Neural progenitor cell (in vitro differentiated cells): ENCODE measurements around the gene APOBEC3H. TPM values are rescaled to one million over a fixed set of nuclear protein-coding genes. Genes with fewer than 3 reads are reported as not detected.

ENCODE experiments used
- DNase-seq: peaks from one replicate; pipeline ENCODE4 v3.0.0-alpha.2; 2016; ENCODE audit warnings: low spot score
- H2AFZ ChIP-seq: fragments of 200-600 bp; sonication (generic); replicated peaks from 2 replicates; pipeline ENCODE4 v1.6.1; 2016; ENCODE audit warnings: antibody characterized with exemption
- H3F3A ChIP-seq: fragments of 200-600 bp; sonication (generic); 2 replicates; pipeline ENCODE4 v1.6.1; 2016; ENCODE audit warnings: antibody characterized with exemption, low read depth
- H3K27ac ChIP-seq: fragments of 200-600 bp; sonication (generic); 2 replicates; pipeline ENCODE4 v1.5.1; 2016; ENCODE audit warnings: mild to moderate bottlenecking
- H3K27me3 ChIP-seq: fragments of 200-600 bp; sonication (generic); 2 replicates; pipeline ENCODE4 v1.6.1; 2016; ENCODE audit warnings: mild to moderate bottlenecking, moderate library complexity
- H3K36me3 ChIP-seq: fragments of 200-600 bp; sonication (generic); 2 replicates; pipeline ENCODE4 v1.5.1; 2016
- H3K4me1 ChIP-seq: fragments of 200-600 bp; sonication (generic); 2 replicates; pipeline ENCODE4 v1.6.1; 2016; ENCODE audit warnings: mixed run types
- H3K4me2 ChIP-seq: fragments of 200-600 bp; sonication (generic); 2 replicates; pipeline ENCODE4 v1.6.1; 2016
- H3K4me3 ChIP-seq: fragments of 200-600 bp; sonication (generic); 2 replicates; pipeline ENCODE4 v1.5.1; 2016
- H3K79me2 ChIP-seq: fragments of 200-600 bp; sonication (generic); 2 replicates; pipeline ENCODE4 v1.6.1; 2016; ENCODE audit warnings: low read depth
- H3K9ac ChIP-seq: fragments of 200-600 bp; sonication (generic); 2 replicates; pipeline ENCODE4 v1.6.1; 2016
- H3K9me3 ChIP-seq: fragments of 200-600 bp; sonication (generic); 2 replicates; pipeline ENCODE4 v1.5.1; 2016; ENCODE audit warnings: low read depth
- H4K20me1 ChIP-seq: fragments of 200-600 bp; sonication (generic); 2 replicates; pipeline ENCODE4 v1.6.1; 2016; ENCODE audit warnings: low read depth
- H3K27ac Mint-ChIP-seq: 3 replicates; pipeline ENCODE4 v1.8.0; 2021; ENCODE audit warnings: mixed read lengths
- H3K27me3 Mint-ChIP-seq: 2 replicates; pipeline ENCODE4 v1.8.0; 2022; ENCODE audit warnings: low read depth, mild to moderate bottlenecking, inconsistent platforms, moderate library complexity, mixed read lengths; ENCODE audit not compliant: insufficient read depth
- H3K36me3 Mint-ChIP-seq: 3 replicates; pipeline ENCODE4 v1.8.0; 2021; ENCODE audit warnings: mixed read lengths
- H3K4me1 Mint-ChIP-seq: 3 replicates; pipeline ENCODE4 v1.8.0; 2021; ENCODE audit warnings: mixed read lengths
- H3K4me3 Mint-ChIP-seq: 3 replicates; pipeline ENCODE4 v1.8.0; 2021; ENCODE audit warnings: mild to moderate bottlenecking, moderate library complexity, mixed read lengths
- H3K9me3 Mint-ChIP-seq: 3 replicates; pipeline ENCODE4 v1.8.0; 2020; ENCODE audit warnings: mixed read lengths
- EZH2 ChIP-seq: fragments of 200-600 bp; sonication (generic); IDR thresholded peaks from 2 replicates; pipeline ENCODE4 v1.6.1; 2017; ENCODE audit warnings: antibody characterized with exemption, mild to moderate bottlenecking, moderate library complexity
- EZH2phosphoT487 ChIP-seq: fragments of 200-600 bp; sonication (generic); IDR thresholded peaks from 2 replicates; pipeline ENCODE4 v1.6.1; 2017; ENCODE audit warnings: antibody characterized with exemption
- total RNA-seq: library from RNA; depleted of rRNA; stranded (reverse); fragments of >200 nt; gene quantifications from 2 replicates; pipeline ENCODE4 v1.2.3, GENCODE V29; 2015; ENCODE audit warnings: low replicate concordance
- TF ChIP-seq, protein P1 (sequence below): fragments of 200-600 bp; sonication (generic); IDR thresholded peaks from 2 replicates; pipeline ENCODE4 v1.5.1; 2017; ENCODE audit warnings: antibody characterized with exemption, mild to moderate bottlenecking

The APOBEC3H gene
- total RNA-seq, 1 donor from 2014 or later = 1.4 TPM

DNA sequence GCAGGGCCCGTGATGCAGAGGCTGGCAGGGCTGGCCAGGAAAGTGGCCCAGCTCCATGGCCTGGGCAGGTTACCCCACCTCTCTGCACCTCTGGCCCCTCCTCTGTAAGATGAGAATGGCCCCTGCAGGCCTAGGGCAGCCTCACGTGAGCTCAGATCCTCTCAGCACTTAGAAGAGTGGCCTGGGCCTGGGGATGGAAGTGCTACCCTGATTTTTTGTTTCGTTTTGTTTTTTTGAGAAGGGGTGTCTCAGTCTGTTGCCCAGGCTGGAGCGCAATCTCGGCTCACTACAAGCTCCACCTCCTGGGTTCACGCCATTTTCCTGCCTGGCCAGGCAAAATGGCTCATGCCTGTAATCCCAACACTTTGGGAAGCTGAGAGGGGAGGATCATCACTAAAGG lies 982 bp downstream of the APOBEC3H start:
- H3K4me1 ChIP-seq = peaks cover 26% of the 10 kb centered on the region
- TF ChIP-seq EZH2 (no peak), EZH2phosphoT487 (no peak)
- TF ChIP-seq, protein P1, sequence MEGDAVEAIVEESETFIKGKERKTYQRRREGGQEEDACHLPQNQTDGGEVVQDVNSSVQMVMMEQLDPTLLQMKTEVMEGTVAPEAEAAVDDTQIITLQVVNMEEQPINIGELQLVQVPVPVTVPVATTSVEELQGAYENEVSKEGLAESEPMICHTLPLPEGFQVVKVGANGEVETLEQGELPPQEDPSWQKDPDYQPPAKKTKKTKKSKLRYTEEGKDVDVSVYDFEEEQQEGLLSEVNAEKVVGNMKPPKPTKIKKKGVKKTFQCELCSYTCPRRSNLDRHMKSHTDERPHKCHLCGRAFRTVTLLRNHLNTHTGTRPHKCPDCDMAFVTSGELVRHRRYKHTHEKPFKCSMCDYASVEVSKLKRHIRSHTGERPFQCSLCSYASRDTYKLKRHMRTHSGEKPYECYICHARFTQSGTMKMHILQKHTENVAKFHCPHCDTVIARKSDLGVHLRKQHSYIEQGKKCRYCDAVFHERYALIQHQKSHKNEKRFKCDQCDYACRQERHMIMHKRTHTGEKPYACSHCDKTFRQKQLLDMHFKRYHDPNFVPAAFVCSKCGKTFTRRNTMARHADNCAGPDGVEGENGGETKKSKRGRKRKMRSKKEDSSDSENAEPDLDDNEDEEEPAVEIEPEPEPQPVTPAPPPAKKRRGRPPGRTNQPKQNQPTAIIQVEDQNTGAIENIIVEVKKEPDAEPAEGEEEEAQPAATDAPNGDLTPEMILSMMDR = no peak
- H3K27ac Mint-ChIP-seq = peak overlapping the region; percentile 33

DNA sequence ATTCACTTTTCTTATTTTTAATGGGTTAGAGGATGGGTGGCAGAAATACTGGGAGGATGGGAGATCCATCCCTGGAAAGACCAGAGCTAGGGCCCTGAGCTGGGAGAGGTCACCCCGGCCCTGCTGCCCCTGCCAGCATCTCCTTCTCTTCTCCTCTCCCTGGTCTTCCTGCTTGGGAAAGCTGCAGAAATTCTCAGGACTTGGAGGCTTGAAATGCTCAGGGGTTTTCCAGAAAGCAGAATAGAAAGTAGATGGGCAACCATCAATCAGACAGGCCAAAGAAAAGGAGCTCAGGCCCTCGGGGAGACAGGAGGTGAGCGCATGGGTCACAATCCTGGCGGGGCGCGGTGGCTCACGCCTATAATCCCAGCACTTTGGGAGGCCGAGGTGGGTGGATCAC lies 1.5 kb downstream of the APOBEC3H start:
- peak overlapping the region; percentile 82 for H2AFZ ChIP-seq
- peaks cover 19% of the 10 kb centered on the region for H3K4me1 Mint-ChIP-seq
- H3K4me3 Mint-ChIP-seq = no peak overlapping the region
- H3K36me3 ChIP-seq = no peaks in the 10 kb centered on the region
- H4K20me1 ChIP-seq = no peaks in the 10 kb centered on the region
- H3K4me3 ChIP-seq = no peak overlapping the region
- DNase-seq = no peak
- H3K27ac ChIP-seq = peak overlapping the region; percentile 57
- peaks cover 9% of the 10 kb centered on the region for H3K27me3 Mint-ChIP-seq
- no peak overlapping the region for H3K9ac ChIP-seq
- H3K27me3 ChIP-seq = no peaks in the 10 kb centered on the region
- H3K4me1 ChIP-seq = peaks cover 26% of the 10 kb centered on the region
- TF ChIP-seq EZH2phosphoT487 (no peak), EZH2 (no peak)
- TF ChIP-seq, protein P1 = no peak
- H3K36me3 Mint-ChIP-seq = no peaks in the 10 kb centered on the region
- H3K9me3 Mint-ChIP-seq = no peaks in the 10 kb centered on the region
- H3F3A ChIP-seq = peaks cover 29% of the 10 kb centered on the region
- H3K9me3 ChIP-seq = no peaks in the 10 kb centered on the region
- H3K4me2 ChIP-seq = no peak overlapping the region
- no peak overlapping the region for H3K27ac Mint-ChIP-seq
- H3K79me2 ChIP-seq = no peaks in the 10 kb centered on the region

More for the DNA sequence above, 982 bp downstream of the APOBEC3H start:
- Histone ChIP-seq H3K4me2 (peak overlapping the region; percentile 53), H3K4me3 (no peak overlapping the region), H3K9me3 (no peaks in the 10 kb centered on the region), H2AFZ (peak overlapping the region; percentile 82), H3K36me3 (no peaks in the 10 kb centered on the region), H3K27ac (peak overlapping the region; percentile 57), H3K79me2 (no peaks in the 10 kb centered on the region), H3K9ac (no peak overlapping the region), H4K20me1 (no peaks in the 10 kb centered on the region), H3F3A (peaks cover 29% of the 10 kb centered on the region), H3K27me3 (no peaks in the 10 kb centered on the region)
- no peaks in the 10 kb centered on the region for H3K9me3 Mint-ChIP-seq
- no peaks in the 10 kb centered on the region for H3K36me3 Mint-ChIP-seq
- DNase-seq = peak; percentile 72
- H3K4me1 Mint-ChIP-seq = peaks cover 19% of the 10 kb centered on the region
- H3K4me3 Mint-ChIP-seq = no peak overlapping the region
- H3K27me3 Mint-ChIP-seq = peaks cover 9% of the 10 kb centered on the region

DNA sequence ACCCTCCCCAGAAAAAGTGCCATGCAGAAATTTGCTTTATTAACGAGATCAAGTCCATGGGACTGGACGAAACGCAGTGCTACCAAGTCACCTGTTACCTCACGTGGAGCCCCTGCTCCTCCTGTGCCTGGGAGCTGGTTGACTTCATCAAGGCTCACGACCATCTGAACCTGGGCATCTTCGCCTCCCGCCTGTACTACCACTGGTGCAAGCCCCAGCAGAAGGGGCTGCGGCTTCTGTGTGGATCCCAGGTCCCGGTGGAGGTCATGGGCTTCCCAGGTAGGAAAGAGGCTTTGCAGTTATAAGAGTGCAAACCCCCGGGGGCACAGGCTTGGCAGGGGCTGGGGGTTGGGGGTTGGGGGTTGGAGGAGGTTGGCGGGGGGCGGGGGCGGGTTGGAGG lies 4.2 kb downstream of the APOBEC3H start:
- TF ChIP-seq, protein P1 = no peak
- TF ChIP-seq EZH2 (no peak), EZH2phosphoT487 (no peak)
- Histone ChIP-seq H2AFZ (no peak overlapping the region), H3K4me1 (peaks cover 25% of the 10 kb centered on the region), H3F3A (peaks cover 28% of the 10 kb centered on the region), H3K9me3 (no peaks in the 10 kb centered on the region), H3K4me3 (no peak overlapping the region), H3K27me3 (no peaks in the 10 kb centered on the region), H3K27ac (no peak overlapping the region), H3K9ac (no peak overlapping the region), H3K4me2 (no peak overlapping the region), H3K79me2 (no peaks in the 10 kb centered on the region), H4K20me1 (no peaks in the 10 kb centered on the region), H3K36me3 (no peaks in the 10 kb centered on the region)
- Mint-ChIP-seq H3K9me3 (no peaks in the 10 kb centered on the region), H3K36me3 (no peaks in the 10 kb centered on the region), H3K4me3 (no peak overlapping the region), H3K27ac (no peak overlapping the region), H3K27me3 (peaks cover 7% of the 10 kb centered on the region), H3K4me1 (peaks cover 17% of the 10 kb centered on the region)
- no peak for DNase-seq
